Fibroblast of lung (primary cell): ENCODE measurements around the gene LRAT.

Experiments used
- CTCF ChIP-seq, 2 donors: IDR thresholded peaks in 1 of 2; conservative IDR thresholded peaks in 1 of 2; 1 replicate in 1 of 2; 2 replicates in 1 of 2; pipeline ENCODE4 v1.5.1; 2011 to 2012; ENCODE audit warnings: low read length in 2 of 2, control low read depth in 1 of 2, inconsistent platforms in 1 of 2, low read depth in 1 of 2, mild to moderate bottlenecking in 1 of 2
- EZH2 ChIP-seq: IDR thresholded peaks from 2 replicates; pipeline ENCODE4 v1.5.1; 2012; ENCODE audit warnings: low read length, control low read depth, mild to moderate bottlenecking; ENCODE audit errors: missing control alignments

- TF ChIP-seq CTCF (conservative IDR thresholded peaks at IDR 0.05 in 1 of 2, IDR thresholded peaks at IDR 0.05 in 1 of 2; ENCODE audit: low read depth in 1 of 2, low read length in 2 of 2): no peak
- TF ChIP-seq EZH2: no peak
These were observed 29.3 kb upstream of the LRAT start for GRCh38 chr4:154714339-154715040.
